ENCODE results near the gene ENAM. TPM values are rescaled to one million over a fixed set of nuclear protein-coding genes. Genes with fewer than 3 reads are reported as not detected.

The ENAM gene
- polyA plus RNA-seq (2012; ENCODE audit: missing spikeins) = 0.45 TPM

DNA sequence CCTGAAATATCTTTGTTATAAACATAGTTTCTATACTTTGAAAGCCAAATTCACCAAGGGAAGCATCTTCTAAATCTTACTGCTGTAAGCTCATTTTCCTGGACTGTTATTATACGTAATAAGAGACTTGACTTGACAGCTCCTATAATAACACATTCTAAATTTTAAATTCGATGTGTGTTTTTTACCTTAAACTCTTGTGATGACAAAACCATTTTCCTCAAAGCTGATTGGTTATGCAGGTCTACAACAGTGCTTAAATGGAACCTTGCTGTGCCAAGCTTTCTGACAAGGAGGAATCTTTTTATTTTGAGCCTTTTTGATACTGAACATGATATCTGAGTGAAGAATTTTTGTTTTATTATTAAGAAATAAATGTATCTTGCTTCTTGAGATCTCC lies at the start of gene ENAM:
ENAM (plus strand) TSS at position 301 of the 400 bp plus-strand sequence. CDS start 757 bp downstream, outside the sequence.
- no peak for TF ChIP-seq POLR2A (IDR thresholded peaks at IDR 0.05; ENCODE audit: low read depth, low read length)
- FAIRE-seq = no peak

GRCh38 chr4:70581980-70582379 lies 46.6 kb upstream of the ENAM start:
- TF ChIP-seq TAF1 (IDR thresholded peaks at IDR 0.05; ENCODE audit: borderline replicate concordance, low read depth, low read length) (no peak), POLR2A (IDR thresholded peaks at IDR 0.05; ENCODE audit: low read depth, low read length) (no peak), POLR2AphosphoS5 (IDR thresholded peaks at IDR 0.05; ENCODE audit: low read depth, low read length) (no peak)
- FAIRE-seq (no peak), DNase-seq (ENCODE audit: insufficient read length) (no peak)

More for the DNA sequence above, at the start of gene ENAM:
- no peak for DNase-seq (ENCODE audit: insufficient read length)

GRCh38 chr4:70583952-70584834 lies 44.4 kb upstream of the ENAM start:
- FAIRE-seq (no peak), DNase-seq (ENCODE audit: insufficient read length) (no peak)
- TF ChIP-seq POLR2AphosphoS5 (IDR thresholded peaks at IDR 0.05; ENCODE audit: low read depth, low read length) = no peak
- no peak for TF ChIP-seq TAF1 (IDR thresholded peaks at IDR 0.05; ENCODE audit: borderline replicate concordance, low read depth, low read length)

- FAIRE-seq (no peak), DNase-seq (ENCODE audit: insufficient read length) (no peak)
- TF ChIP-seq POLR2AphosphoS5 (IDR thresholded peaks at IDR 0.05; ENCODE audit: low read depth, low read length) (no peak), TAF1 (IDR thresholded peaks at IDR 0.05; ENCODE audit: borderline replicate concordance, low read depth, low read length) (no peak)
Measured at GRCh38 chr4:70586841-70587240, 41.7 kb upstream of the ENAM start.

GRCh38 chr4:70589785-70590184 lies 38.8 kb upstream of the ENAM start:
- FAIRE-seq (no peak), DNase-seq (ENCODE audit: insufficient read length) (no peak)
- TF ChIP-seq TAF1 (IDR thresholded peaks at IDR 0.05; ENCODE audit: borderline replicate concordance, low read depth, low read length) (no peak), POLR2AphosphoS5 (IDR thresholded peaks at IDR 0.05; ENCODE audit: low read depth, low read length) (no peak), POLR2A (IDR thresholded peaks at IDR 0.05; ENCODE audit: low read depth, low read length) (no peak)

DNA sequence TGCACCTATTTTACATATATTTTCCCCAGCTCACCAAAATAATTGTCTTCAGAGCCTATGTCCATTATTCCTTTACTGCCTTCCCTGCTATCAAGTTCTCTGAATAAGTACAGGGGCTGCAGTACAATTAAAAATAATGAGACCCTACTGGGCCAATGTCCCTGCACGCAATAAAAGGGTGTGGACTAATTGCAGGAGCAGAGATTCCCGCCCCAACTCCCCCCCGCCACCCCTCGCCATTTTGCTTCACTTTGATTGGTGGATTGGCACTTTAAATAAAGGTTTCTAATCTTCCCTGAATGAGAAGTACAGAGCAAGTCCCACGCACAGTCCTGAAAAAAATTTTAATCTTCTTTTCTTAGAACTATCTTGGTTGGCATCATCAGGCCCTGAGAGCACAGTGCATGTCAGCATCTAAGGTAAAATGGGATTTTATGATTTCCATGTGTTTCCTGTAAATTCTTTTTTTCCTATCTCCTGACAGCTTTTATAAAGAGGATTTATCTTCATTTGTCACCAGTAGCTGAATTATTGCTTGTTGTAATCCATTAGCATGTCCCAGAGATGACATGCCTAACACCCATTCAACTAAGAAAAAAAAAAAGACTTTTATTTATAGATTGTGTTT lies 36.5 kb upstream of the ENAM start, which contains the start of gene AMBN:
AMBN (plus strand) TSS at position 302 of the 628 bp plus-strand sequence; CDS start at position 405, 103 bp downstream.
- DNase-seq (ENCODE audit: insufficient read length) (no peak), FAIRE-seq (no peak)
- no peak for TF ChIP-seq POLR2A (IDR thresholded peaks at IDR 0.05; ENCODE audit: low read depth, low read length)
- TF ChIP-seq TAF1 (IDR thresholded peaks at IDR 0.05; ENCODE audit: borderline replicate concordance, low read depth, low read length) = no peak
- TF ChIP-seq POLR2AphosphoS5 (IDR thresholded peaks at IDR 0.05; ENCODE audit: low read depth, low read length) = no peak

DNA sequence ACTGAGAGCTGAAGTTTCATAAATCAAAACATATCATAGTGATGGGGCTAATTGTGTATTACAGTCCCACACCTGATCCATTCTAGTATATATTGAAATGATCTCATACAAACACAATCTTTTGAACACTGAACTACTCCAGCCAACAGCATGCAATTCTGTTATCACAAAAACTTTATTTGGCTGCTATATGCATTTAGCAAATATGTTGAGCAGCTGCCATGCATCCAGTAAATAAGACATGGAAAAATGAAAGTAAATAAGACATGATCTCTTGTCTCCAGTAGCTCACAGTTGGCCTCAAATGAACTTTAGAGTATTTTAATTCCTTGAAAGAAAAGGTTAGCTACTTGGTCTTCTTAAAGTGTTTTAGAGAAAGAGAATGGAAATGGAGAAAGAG lies 34.3 kb upstream of the ENAM start:
- FAIRE-seq (no peak), DNase-seq (ENCODE audit: insufficient read length) (no peak)
- TF ChIP-seq POLR2A (IDR thresholded peaks at IDR 0.05; ENCODE audit: low read depth, low read length) (no peak), TAF1 (IDR thresholded peaks at IDR 0.05; ENCODE audit: borderline replicate concordance, low read depth, low read length) (no peak), POLR2AphosphoS5 (IDR thresholded peaks at IDR 0.05; ENCODE audit: low read depth, low read length) (no peak)

DNA sequence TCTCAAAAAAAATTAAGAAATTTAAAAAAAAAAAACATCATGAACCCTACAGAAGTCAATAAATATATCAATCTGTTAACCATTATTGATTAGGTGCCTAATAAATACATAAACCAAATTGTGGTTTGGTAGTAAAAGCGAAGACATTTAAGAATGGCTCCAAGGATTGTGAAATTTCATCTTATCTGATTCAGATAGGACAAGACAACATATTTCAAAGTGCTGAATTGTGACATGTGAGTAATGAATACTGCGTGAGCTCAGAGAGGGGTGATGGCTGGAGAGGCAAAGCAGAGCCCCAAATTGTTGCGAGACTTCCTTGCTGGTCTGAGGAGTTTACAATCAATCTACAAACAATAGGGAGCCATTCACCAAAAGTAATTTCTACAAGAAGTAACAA lies 28.2 kb upstream of the ENAM start:
- DNase-seq (ENCODE audit: insufficient read length) = no peak
- TF ChIP-seq POLR2AphosphoS5 (IDR thresholded peaks at IDR 0.05; ENCODE audit: low read depth, low read length) (no peak), TAF1 (IDR thresholded peaks at IDR 0.05; ENCODE audit: borderline replicate concordance, low read depth, low read length) (no peak), POLR2A (IDR thresholded peaks at IDR 0.05; ENCODE audit: low read depth, low read length) (no peak)
- FAIRE-seq = no peak

- FAIRE-seq (no peak), DNase-seq (ENCODE audit: insufficient read length) (no peak)
- TF ChIP-seq POLR2A (IDR thresholded peaks at IDR 0.05; ENCODE audit: low read depth, low read length) (no peak), POLR2AphosphoS5 (IDR thresholded peaks at IDR 0.05; ENCODE audit: low read depth, low read length) (no peak), TAF1 (IDR thresholded peaks at IDR 0.05; ENCODE audit: borderline replicate concordance, low read depth, low read length) (no peak)
Measured at GRCh38 chr4:70600977-70601376, 27.6 kb upstream of the ENAM start.

DNA sequence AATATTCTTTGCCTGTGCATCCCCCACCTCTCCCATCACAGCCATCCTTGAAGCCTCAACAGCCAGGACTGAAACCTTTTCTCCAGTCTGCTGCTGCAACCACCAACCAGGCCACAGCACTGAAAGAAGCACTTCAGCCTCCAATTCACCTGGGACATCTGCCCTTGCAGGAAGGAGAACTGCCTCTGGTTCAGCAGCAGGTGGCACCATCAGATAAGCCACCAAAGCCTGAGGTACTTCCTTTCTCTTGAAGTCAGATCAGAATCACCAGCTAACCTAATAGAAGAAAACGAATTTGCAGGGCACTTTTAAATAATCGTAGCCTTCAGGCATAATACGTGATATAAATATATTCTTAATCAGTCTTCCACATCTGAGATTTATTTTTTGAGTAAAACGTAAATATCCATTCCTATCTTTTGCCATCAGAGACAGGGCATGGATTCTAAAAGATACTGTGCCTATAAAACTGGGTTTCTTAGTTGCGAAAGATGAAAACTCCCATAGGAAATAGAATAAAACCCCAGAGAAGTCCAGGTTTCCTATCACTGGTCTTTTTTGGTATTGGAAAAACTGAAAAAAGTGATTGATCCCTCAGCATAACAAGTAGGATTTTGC lies 27.0 kb upstream of the ENAM start:
- peak; percentile 96 for FAIRE-seq
- TF ChIP-seq POLR2A (IDR thresholded peaks at IDR 0.05; ENCODE audit: low read depth, low read length) = no peak
- no peak for TF ChIP-seq POLR2AphosphoS5 (IDR thresholded peaks at IDR 0.05; ENCODE audit: low read depth, low read length)
- no peak for TF ChIP-seq TAF1 (IDR thresholded peaks at IDR 0.05; ENCODE audit: borderline replicate concordance, low read depth, low read length)
- DNase-seq (ENCODE audit: insufficient read length) = peak; percentile 2

GRCh38 chr4:70603856-70604255 lies 24.7 kb upstream of the ENAM start:
- DNase-seq (ENCODE audit: insufficient read length) (no peak), FAIRE-seq (no peak)
- TF ChIP-seq POLR2A (IDR thresholded peaks at IDR 0.05; ENCODE audit: low read depth, low read length) (no peak), POLR2AphosphoS5 (IDR thresholded peaks at IDR 0.05; ENCODE audit: low read depth, low read length) (no peak), TAF1 (IDR thresholded peaks at IDR 0.05; ENCODE audit: borderline replicate concordance, low read depth, low read length) (no peak)
